GM19372 (cell line): ENCODE data around the gene ANAPC1.
"Not testable (repeated sequence)": the region's sequence is repeated elsewhere in the genome, so short reads cannot be mapped to it uniquely, and the experiment has no call there.

ENCODE experiments used
- ATAC-seq: cut with Tn5 transposase; IDR thresholded peaks from one replicate; pipeline ENCODE4 v1.9.1; 2021; ENCODE audit warnings: mild to moderate bottlenecking, low read depth, moderate library complexity; ENCODE audit not compliant: unreplicated experiment

The ANAPC1 gene

DNA sequence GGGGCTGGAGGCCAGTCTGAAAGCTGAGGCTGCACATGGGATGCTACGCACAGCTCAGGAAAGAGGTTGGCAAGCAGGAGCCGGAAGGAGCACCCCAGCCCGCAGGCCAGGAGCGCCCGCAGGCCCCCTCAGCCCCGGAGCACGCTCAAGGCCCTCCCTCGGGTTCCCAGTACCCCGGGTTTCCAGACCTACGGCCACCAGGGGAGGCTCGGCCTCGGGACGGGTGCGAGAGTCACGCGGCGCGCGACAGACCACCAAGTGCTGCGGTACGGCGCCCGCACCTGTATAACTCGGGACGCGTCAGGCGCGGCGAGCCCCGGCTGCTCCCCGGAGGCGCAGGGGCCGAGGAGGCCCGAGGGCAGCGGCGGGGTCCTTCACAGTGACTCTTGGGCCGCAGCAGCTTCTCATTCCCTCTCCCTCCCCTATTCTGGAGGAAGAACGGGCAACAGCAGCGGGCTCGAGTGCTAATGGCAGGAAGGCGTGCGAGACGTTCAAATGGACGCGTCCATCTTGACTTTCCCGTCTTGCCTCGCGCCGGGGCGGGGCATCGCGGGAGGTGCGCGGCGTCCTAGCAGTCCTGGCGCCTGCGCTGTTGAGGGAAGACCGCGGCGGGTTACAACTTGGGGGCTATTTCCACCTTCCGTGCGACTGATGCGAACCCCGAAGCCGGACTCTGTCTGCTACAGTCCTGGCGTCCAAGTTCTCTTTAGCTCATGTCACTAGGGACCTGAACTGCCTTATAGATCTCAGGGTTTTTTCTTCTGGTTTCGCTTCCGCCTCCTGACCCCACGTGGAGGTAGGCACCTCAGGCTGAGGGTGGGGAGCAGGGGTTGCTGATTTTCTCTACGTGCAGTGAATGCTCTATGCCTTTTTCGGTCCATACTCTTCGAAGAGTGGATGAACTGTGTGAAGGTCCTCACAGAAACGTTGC is at the start of gene ANAPC1:
Gene ANAPC1 (minus strand): TSS at position 533 of the 931 bp plus-strand sequence. CDS start 3,368 bp downstream, outside the sequence.
- ATAC-seq = peak; percentile 84

- no peak for ATAC-seq
Measured at GRCh38 chr2:111932841-111933291, 48.9 kb upstream of the ANAPC1 start.

GRCh38 chr2:111930875-111931274 is 46.9 kb upstream of the ANAPC1 start:
- ATAC-seq = no peak

- no peak for ATAC-seq
Measured at GRCh38 chr2:111930409-111930808, 46.4 kb upstream of the ANAPC1 start.

DNA sequence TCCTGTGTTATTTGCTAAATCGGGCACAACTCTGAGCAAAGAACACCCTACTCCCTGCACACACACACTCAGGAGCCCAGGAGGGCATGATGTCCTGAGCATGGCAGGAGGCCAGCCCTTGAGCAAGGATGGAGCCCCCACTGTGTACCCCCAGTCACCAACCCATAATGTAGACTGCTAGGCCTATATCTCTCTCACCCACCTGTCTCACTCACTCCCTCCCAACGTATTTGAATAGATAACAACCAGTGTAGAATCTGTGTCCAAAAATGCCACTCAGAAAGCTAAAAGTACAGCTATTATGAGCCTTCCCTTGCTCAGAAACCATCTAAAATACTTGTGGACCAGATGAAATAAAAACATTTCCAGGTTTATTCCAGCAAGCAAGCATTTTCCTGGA is 43.7 kb upstream of the ANAPC1 start:
- ATAC-seq = no peak

GRCh38 chr2:111924617-111925107 is 40.7 kb upstream of the ANAPC1 start:
- no peak for ATAC-seq

GRCh38 chr2:111923276-111923804 is 39.3 kb upstream of the ANAPC1 start:
- no peak for ATAC-seq

GRCh38 chr2:111919794-111920608 is 36.0 kb upstream of the ANAPC1 start:
- no peak for ATAC-seq

DNA sequence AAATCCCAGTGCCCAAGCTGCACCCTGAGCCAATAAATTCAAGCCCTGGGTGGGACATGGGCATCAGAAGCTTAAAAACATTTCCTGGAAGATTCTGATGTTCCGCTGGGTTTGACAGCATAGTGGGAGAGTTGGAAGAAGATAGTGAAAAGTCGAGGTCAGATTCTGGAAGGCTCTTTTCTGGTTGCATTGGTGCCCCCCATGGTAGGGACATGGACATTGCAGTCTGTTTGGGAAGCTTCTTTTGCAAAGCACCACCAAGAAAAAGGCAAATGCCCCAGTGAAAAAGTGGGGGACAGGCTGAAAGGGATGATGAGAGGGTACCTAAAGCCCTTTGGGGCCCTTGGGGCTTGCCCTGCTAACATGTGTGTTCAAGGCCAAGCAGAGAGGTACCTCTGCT is 35.4 kb upstream of the ANAPC1 start:
- no peak for ATAC-seq

- ATAC-seq = no peak
Measured at GRCh38 chr2:111918383-111918806, 34.4 kb upstream of the ANAPC1 start.

GRCh38 chr2:111917106-111917505 is 33.1 kb upstream of the ANAPC1 start:
- ATAC-seq = no peak

GRCh38 chr2:111912547-111912946 is 28.6 kb upstream of the ANAPC1 start:
- ATAC-seq = no peak

GRCh38 chr2:111911295-111911977 is 27.4 kb upstream of the ANAPC1 start:
- not testable (repeated sequence) for ATAC-seq

DNA sequence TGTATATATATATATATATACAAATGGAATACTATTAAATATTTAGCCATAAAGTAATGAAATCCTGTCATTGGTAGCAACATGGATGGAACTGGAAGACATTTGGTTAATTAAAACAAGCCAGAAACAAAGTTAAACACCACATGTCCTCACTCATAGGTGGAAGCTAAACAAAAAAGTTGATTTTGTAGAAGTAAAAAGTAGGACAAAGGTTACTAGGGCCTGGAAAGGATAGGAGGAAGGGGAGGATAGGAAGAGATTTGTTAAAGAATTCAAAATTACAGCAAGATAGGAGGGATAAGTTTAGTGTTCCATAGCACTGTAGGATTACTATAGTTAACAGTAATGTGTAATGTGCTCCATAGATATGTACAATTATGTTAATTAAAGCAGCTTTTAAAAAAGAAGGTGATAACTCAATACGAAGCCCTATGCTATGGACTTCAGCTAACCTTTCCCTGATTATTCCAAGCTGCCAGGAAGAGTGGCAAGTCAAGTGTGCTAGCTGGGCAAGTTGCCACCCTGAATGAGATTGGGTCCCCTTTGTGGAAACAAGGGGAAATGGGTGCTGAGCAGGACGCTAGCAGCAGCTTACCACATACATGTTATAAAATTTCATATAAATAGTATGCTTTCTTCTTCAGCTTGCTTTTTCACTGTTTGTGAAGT is 26.8 kb upstream of the ANAPC1 start:
- ATAC-seq = no peak

DNA sequence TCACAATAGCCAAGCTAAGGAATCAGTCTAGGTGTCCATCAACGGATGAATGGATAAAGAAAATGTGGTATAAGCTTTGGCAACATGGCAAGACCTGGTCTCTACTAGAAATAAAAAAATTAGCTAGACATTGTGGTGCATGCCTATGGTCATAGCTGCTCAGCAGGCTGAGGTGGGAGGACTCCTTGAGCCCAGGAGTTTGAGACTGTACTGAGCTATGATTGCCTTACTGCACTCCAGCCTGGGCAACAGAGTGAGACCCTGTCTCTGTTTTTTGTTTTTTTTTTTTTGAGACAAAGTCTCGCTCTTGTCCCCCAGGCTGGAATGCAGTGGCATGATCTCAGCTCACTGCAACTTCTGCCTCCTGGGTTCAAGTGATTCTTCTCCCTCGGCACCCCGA is 26.0 kb upstream of the ANAPC1 start:
- ATAC-seq = not testable (repeated sequence)

DNA sequence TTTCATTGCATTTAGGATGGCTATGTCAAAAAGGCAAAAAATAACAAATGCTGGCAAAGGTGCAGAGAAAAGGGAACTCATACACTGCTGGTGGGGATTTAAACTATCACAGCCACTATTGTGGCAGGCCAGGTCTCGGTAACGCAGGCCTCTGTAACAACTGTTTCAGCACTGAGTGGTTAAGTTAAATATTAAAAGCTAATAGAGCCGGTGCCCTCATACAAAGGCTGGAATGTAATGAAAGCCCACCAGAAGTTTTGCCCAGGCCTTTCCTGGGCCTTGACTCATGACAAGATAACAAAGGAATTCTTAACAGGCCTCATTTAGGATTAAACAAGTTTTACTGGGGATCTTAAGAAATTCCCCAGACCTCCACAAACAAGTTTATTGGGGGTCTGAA is 25.1 kb upstream of the ANAPC1 start:
- no peak for ATAC-seq

DNA sequence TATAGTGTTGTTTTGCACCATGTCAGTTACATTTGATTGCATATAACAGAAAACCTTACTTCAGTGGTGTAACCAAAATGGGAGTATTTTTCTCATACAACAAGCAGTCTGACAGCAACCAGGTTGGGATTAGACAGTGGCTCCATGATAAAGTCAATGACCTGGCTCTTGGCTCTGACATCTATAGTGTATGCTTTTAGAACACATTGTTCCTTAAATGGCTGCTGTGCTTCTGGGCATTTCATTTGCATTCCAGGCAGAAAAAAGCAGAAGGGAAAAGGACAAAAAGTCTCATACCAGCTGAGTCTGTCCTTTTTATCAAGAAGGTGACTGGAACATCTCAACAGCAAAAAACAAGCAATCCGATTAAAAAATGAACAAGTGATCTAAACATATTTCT is 24.6 kb upstream of the ANAPC1 start:
- no peak for ATAC-seq

GRCh38 chr2:111905990-111906735 is 22.2 kb upstream of the ANAPC1 start:
- ATAC-seq = no peak

GRCh38 chr2:111905475-111905869 is 21.5 kb upstream of the ANAPC1 start:
- ATAC-seq = not testable (repeated sequence)
